ENCODE measurements around the gene PYGM.

The PYGM gene

DNA sequence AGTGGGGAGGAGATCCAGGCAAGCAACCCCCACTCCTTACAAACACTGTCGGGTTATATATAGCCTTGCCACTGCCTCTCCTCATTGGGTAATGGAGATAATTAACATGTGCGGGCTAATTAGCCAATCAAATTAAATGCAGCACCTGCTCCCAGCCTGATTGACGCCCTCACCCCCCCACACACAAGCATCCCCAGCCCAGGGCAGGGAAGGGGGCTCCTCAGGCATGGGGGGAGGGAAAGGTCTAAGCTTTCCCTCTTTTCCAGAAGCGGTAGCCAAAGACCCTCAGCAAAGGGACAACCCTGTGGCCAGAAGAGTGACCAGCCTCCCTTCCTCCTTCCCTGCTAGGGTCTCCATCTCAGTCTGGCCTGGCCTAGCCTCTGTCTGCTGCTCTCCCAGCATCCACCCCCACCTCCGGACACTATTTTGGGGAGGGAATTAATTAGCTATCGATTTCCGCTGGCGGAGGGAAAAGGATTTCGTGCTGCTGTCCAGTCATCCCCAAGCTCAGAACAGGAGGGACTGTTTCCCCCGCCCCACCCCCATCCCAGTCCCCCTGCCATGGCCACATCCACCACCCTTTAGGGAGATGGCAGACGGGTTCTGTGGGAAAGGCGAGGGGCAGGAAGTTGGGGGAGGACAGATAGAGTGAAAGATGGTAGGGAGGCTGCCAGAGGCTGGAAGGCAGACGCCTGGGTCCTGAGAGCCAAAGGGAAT, 43.9 kb downstream of the PYGM start:
- Histone ChIP-seq H3K4me2 (ENCODE audit: low read depth, low read length, poor library complexity, severe bottlenecking) (no peak overlapping the region), H3K79me2 (ENCODE audit: insufficient read depth, low read length) (no peaks in the 10 kb centered on the region), H3K9ac (ENCODE audit: low read length) (no peak overlapping the region), H3F3A (ENCODE audit: insufficient read depth) (no peaks in the 10 kb centered on the region), H3K27me3 (ENCODE audit: low read length) (no peaks in the 10 kb centered on the region), H3K9me2 (replicated peaks; ENCODE audit: insufficient read depth, low read length) (no peaks in the 10 kb centered on the region), H3K4me3 (ENCODE audit: insufficient read depth, low read length, poor library complexity, severe bottlenecking) (no peak overlapping the region), H3K36me3 (ENCODE audit: low read length) (no peaks in the 10 kb centered on the region), H2AFZ (ENCODE audit: low read depth, low read length, severe bottlenecking) (no peak overlapping the region), H3K27ac (ENCODE audit: low read depth, low read length) (no peak overlapping the region), H3K9me3 (ENCODE audit: insufficient read depth, low read length) (no peaks in the 10 kb centered on the region), H4K20me1 (ENCODE audit: low read depth, low read length) (no peaks in the 10 kb centered on the region)
- TF ChIP-seq, protein P1, sequence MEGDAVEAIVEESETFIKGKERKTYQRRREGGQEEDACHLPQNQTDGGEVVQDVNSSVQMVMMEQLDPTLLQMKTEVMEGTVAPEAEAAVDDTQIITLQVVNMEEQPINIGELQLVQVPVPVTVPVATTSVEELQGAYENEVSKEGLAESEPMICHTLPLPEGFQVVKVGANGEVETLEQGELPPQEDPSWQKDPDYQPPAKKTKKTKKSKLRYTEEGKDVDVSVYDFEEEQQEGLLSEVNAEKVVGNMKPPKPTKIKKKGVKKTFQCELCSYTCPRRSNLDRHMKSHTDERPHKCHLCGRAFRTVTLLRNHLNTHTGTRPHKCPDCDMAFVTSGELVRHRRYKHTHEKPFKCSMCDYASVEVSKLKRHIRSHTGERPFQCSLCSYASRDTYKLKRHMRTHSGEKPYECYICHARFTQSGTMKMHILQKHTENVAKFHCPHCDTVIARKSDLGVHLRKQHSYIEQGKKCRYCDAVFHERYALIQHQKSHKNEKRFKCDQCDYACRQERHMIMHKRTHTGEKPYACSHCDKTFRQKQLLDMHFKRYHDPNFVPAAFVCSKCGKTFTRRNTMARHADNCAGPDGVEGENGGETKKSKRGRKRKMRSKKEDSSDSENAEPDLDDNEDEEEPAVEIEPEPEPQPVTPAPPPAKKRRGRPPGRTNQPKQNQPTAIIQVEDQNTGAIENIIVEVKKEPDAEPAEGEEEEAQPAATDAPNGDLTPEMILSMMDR (IDR thresholded peaks at IDR 0.05; ENCODE audit: insufficient read depth, low read length, poor library complexity, severe bottlenecking), result no peak
- TF ChIP-seq EZH2phosphoT487 (conservative IDR thresholded peaks at IDR 0.05; ENCODE audit: low read length), result no peak

DNA sequence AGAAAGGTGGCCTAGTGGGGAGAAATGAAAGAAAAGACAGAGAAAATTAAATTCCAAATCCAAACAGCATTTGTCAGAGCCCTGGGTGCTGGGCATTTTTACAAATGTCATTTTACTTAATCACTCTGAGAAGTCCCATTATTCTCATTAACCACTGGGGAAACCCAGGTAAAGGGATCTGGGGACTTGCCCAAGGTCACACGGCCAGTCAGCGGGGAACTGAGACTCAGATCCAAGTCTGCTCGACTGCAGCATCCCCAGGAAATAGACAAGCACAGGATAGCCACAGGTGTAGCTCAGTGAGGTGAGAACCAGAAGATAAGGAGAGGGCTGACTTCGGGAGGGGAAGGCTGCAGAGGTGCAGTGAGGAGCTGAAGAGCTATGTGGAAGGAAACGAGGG, 44.7 kb downstream of the PYGM start:
- H3K36me3 ChIP-seq (ENCODE audit: low read length), result no peaks in the 10 kb centered on the region
- no peak overlapping the region for H2AFZ ChIP-seq (ENCODE audit: low read depth, low read length, severe bottlenecking)
- no peak overlapping the region for H3K9ac ChIP-seq (ENCODE audit: low read length)
- no peaks in the 10 kb centered on the region for H3K79me2 ChIP-seq (ENCODE audit: insufficient read depth, low read length)
- no peaks in the 10 kb centered on the region for H3K9me2 ChIP-seq (replicated peaks; ENCODE audit: insufficient read depth, low read length)
- TF ChIP-seq, protein P1 (IDR thresholded peaks at IDR 0.05; ENCODE audit: insufficient read depth, low read length, poor library complexity, severe bottlenecking), result no peak
- TF ChIP-seq EZH2phosphoT487 (conservative IDR thresholded peaks at IDR 0.05; ENCODE audit: low read length), result no peak
- H4K20me1 ChIP-seq (ENCODE audit: low read depth, low read length), result no peaks in the 10 kb centered on the region
- no peak overlapping the region for H3K4me3 ChIP-seq (ENCODE audit: insufficient read depth, low read length, poor library complexity, severe bottlenecking)
- no peak overlapping the region for H3K4me2 ChIP-seq (ENCODE audit: low read depth, low read length, poor library complexity, severe bottlenecking)
- no peaks in the 10 kb centered on the region for H3K27me3 ChIP-seq (ENCODE audit: low read length)
- no peaks in the 10 kb centered on the region for H3F3A ChIP-seq (ENCODE audit: insufficient read depth)
- no peak overlapping the region for H3K27ac ChIP-seq (ENCODE audit: low read depth, low read length)
- H3K9me3 ChIP-seq (ENCODE audit: insufficient read depth, low read length), result no peaks in the 10 kb centered on the region

DNA sequence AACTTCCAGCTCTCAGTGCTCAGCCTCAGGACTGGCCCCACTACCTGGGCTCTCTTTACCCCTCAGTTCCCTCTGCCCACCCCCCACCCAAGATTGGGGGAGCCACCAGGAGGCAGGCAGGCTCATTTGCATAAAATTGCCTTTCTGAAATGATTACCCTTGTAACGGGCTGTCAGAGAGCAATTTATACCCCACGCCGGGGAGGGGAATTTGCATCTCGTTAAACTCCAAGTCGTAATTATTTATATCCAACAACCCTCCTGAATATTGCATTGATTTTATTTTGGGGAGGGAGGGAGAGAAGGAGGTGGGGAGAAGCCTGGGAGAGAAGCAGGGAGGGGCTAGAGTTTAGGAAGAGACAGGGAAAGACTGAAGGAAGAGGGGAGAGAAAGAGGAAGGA, 45.1 kb downstream of the PYGM start:
- H3K4me3 ChIP-seq (ENCODE audit: insufficient read depth, low read length, poor library complexity, severe bottlenecking), result no peak overlapping the region
- no peak for TF ChIP-seq EZH2phosphoT487 (conservative IDR thresholded peaks at IDR 0.05; ENCODE audit: low read length)
- TF ChIP-seq, protein P1 (IDR thresholded peaks at IDR 0.05; ENCODE audit: insufficient read depth, low read length, poor library complexity, severe bottlenecking), result no peak
- H3K79me2 ChIP-seq (ENCODE audit: insufficient read depth, low read length), result no peaks in the 10 kb centered on the region
- no peak overlapping the region for H3K9ac ChIP-seq (ENCODE audit: low read length)
- no peaks in the 10 kb centered on the region for H3K9me2 ChIP-seq (replicated peaks; ENCODE audit: insufficient read depth, low read length)
- no peaks in the 10 kb centered on the region for H3K36me3 ChIP-seq (ENCODE audit: low read length)
- H4K20me1 ChIP-seq (ENCODE audit: low read depth, low read length), result no peaks in the 10 kb centered on the region
- no peak overlapping the region for H2AFZ ChIP-seq (ENCODE audit: low read depth, low read length, severe bottlenecking)
- H3K27me3 ChIP-seq (ENCODE audit: low read length), result no peaks in the 10 kb centered on the region
- no peak overlapping the region for H3K27ac ChIP-seq (ENCODE audit: low read depth, low read length)
- no peaks in the 10 kb centered on the region for H3F3A ChIP-seq (ENCODE audit: insufficient read depth)
- H3K9me3 ChIP-seq (ENCODE audit: insufficient read depth, low read length), result no peaks in the 10 kb centered on the region
- no peak overlapping the region for H3K4me2 ChIP-seq (ENCODE audit: low read depth, low read length, poor library complexity, severe bottlenecking)
